ENCODE data around the gene SLC16A12. TPM values are rescaled to one million over a fixed set of nuclear protein-coding genes. Genes with fewer than 3 reads are reported as not detected.

SLC16A12 gene
- total and polyA plus RNA-seq, 2 of the 8 experiments (the other 6 are each of a cell fraction or from before 2014, with no cell fraction given): 1.6 to 1.9 TPM

GRCh38 chr10:89468191-89468965 lies 67.0 kb downstream of the SLC16A12 start:
- H2AK5ac ChIP-seq (ENCODE audit: low read depth, low read length): no peak overlapping the region
- H3K4me3 ChIP-seq (ENCODE audit: extremely low read depth in 1 of 4, insufficient read depth in 2 of 4, low read depth in 3 of 4, low read length in 4 of 4): no peak overlapping the region
- no peaks in the 10 kb centered on the region; a peak in 1 of 4 replicates for H3K79me2 ChIP-seq (ENCODE audit: control insufficient read depth in 1 of 2, insufficient read depth in 2 of 2, low read length in 2 of 2)
- H3K4me1 ChIP-seq (replicated peaks in 1 of 4; ENCODE audit: control insufficient read depth in 3 of 4, insufficient read depth in 4 of 4, low read length in 3 of 4): no peaks in the 10 kb centered on the region; a peak in 1 of 7 replicates
- no peak overlapping the region for H2AFZ ChIP-seq (ENCODE audit: low read length)
- H3K14ac ChIP-seq (ENCODE audit: insufficient read length): no peak overlapping the region
- H2BK12ac ChIP-seq (ENCODE audit: low read depth, low read length): no peak overlapping the region
- H2BK120ac ChIP-seq (replicated peaks; ENCODE audit: low read depth, low read length): no peak overlapping the region
- WGBS, 2 experiments (ENCODE audit: extremely low coverage in 1 of 2, insufficient coverage in 1 of 2, insufficient read length in 1 of 2, insufficient replicate concordance in 2 of 2, low coverage in 1 of 2, low lambda C conversion rate in 2 of 2, missing lambda C conversion rate in 1 of 2): 95% methylated on average over 9 of the region's 9 CpGs; no CpG with 5 or more reads in 1 of the 2 experiments
- H3K9ac ChIP-seq (replicated peaks in 1 of 4; ENCODE audit: extremely low read depth in 1 of 4, low read depth in 3 of 4, low read length in 3 of 4): no peak overlapping the region
- H4K91ac ChIP-seq (replicated peaks; ENCODE audit: insufficient read length, low read length): no peak overlapping the region
- H3K27me3 ChIP-seq (replicated peaks in 1 of 4; ENCODE audit: control insufficient read depth in 3 of 4, extremely low read depth in 1 of 4, insufficient read depth in 3 of 4, low read length in 3 of 4): no peaks in the 10 kb centered on the region
- H3K56ac ChIP-seq (replicated peaks; ENCODE audit: insufficient read length, low read depth, low read length): no peak overlapping the region
- no peaks in the 10 kb centered on the region for H3K36me3 ChIP-seq (ENCODE audit: control insufficient read depth in 2 of 4, insufficient read depth in 4 of 4, low read length in 3 of 4)
- FAIRE-seq (no peak), DNase-seq (ENCODE audit: low read depth in 1 of 2, low spot score in 2 of 2) (no peak)
- H2BK20ac ChIP-seq (ENCODE audit: low read length): no peak overlapping the region
- no peak overlapping the region for H3K4ac ChIP-seq (replicated peaks; ENCODE audit: insufficient read length, low read depth, low read length)
- H3K23ac ChIP-seq (ENCODE audit: insufficient read length): no peak overlapping the region
- no peak overlapping the region for H3K18ac ChIP-seq (ENCODE audit: extremely low read depth, low read length)
- H4K20me1 ChIP-seq (replicated peaks in 1 of 2; ENCODE audit: control insufficient read depth in 1 of 2, insufficient read depth in 2 of 2, low read length in 2 of 2): no peaks in the 10 kb centered on the region
- ChIA-PET CTCF (ENCODE audit: partially characterized antibody) (interaction anchor here (0.8 to 5.5 kb wide), 5 partner anchors 9 to 96 kb away, joined by 3 to 28 read pairs (median 6); partner anchors contain the start of gene SLC16A12), POLR2A (ENCODE audit: partially characterized antibody) (no interaction called here)
- H4K8ac ChIP-seq (ENCODE audit: extremely low read depth, insufficient read depth, low read length): no peak overlapping the region
- H4K5ac ChIP-seq (ENCODE audit: insufficient read length, low read depth, low read length): no peak overlapping the region
- H3K23me2 ChIP-seq (ENCODE audit: low read depth, low read length): no peaks in the 10 kb centered on the region
- H2BK5ac ChIP-seq (ENCODE audit: low read depth, low read length): no peak overlapping the region
- no peak overlapping the region for H3K4me2 ChIP-seq (ENCODE audit: insufficient read depth in 1 of 2, low read depth in 2 of 2, low read length in 2 of 2)
- H3K79me1 ChIP-seq (ENCODE audit: low read depth, low read length): no peaks in the 10 kb centered on the region
- H3K27ac ChIP-seq (ENCODE audit: low read depth, low read length): no peak overlapping the region
- no peak overlapping the region for H2BK15ac ChIP-seq (ENCODE audit: low read length)
- H3K9me3 ChIP-seq (ENCODE audit: insufficient read depth in 2 of 2, low read depth in 1 of 2, low read length in 1 of 2): no peaks in the 10 kb centered on the region
- TF ChIP-seq MAX (IDR thresholded peaks at IDR 0.05) (no peak), CHD2 (IDR thresholded peaks at IDR 0.05; ENCODE audit: low read length) (no peak), TAF1 (IDR thresholded peaks at IDR 0.05; ENCODE audit: low read depth, low read length) (no peak), CTCF (IDR thresholded peaks at IDR 0.05; ENCODE audit: control extremely low read depth in 1 of 3, insufficient read depth in 1 of 3, low read depth in 1 of 3, low read length in 3 of 3) (no peak), TCF12 (IDR thresholded peaks at IDR 0.05; ENCODE audit: low read depth, low read length) (no peak), MAFK (IDR thresholded peaks at IDR 0.05; ENCODE audit: low read depth, low read length) (no peak), RAD21 (IDR thresholded peaks at IDR 0.05 in 1 of 2, conservative IDR thresholded peaks at IDR 0.05 in 1 of 2; ENCODE audit: low read depth in 2 of 2, low read length in 2 of 2) (no peak), GABPA (IDR thresholded peaks at IDR 0.05; ENCODE audit: borderline replicate concordance, insufficient read depth, low read length) (no peak), RFX5 (IDR thresholded peaks at IDR 0.05; ENCODE audit: borderline replicate concordance, low read depth, low read length) (no peak), SUZ12 (IDR thresholded peaks at IDR 0.05; ENCODE audit: low read length) (no peak)

Measured in H1 (cell line).